Fibroblast of skin of right biceps (primary cell): ENCODE measurements around the gene KHNYN.
"Not testable (repeated sequence)": the region's sequence is repeated elsewhere in the genome, so short reads cannot be mapped to it uniquely, and the experiment has no call there.

Experiments
- DNase-seq: peaks from one replicate; pipeline ENCODE4 v3.0.0-alpha.2; 2013

KHNYN gene

GRCh38 chr14:24439257-24439656 is 9.5 kb downstream of the KHNYN start:
- no peak for DNase-seq

DNA sequence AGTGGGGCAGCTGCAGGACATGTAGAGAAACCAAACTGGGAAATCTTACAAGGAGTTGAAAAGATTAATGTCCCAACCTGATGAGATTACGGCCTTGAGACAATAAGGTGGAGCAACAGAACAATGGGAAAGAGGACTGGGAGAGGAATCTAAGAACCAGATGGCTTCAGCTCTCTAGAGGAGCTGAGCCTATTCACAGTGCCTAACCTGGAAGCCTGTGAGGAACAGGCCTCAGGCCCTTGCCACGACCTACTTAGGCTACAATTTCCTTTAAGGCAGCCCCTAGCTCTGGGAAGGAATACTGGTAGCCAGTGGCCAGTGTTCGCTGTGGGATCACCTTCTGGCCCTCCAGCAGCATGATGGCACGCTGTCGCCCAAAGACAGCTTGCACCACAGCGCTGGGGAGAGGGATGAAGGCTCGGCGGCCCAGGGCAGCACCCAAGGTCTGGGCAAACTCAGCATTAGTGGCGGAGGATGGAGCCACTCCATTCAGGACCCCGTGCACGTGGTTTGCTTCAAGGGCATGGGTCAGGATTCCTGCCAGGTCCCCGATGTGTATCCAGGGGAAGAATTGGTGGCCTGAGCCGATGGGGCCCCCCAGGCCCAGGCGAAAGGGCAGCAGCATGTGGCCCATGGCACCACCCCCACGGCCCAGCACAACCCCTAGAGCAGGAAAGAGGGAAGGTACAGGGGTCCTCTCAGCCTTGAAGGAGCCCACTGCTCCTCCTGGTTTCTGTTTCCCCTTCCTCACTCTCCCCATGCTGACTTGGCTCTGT is 10.3 kb downstream of the KHNYN start:
- DNase-seq = no peak

DNA sequence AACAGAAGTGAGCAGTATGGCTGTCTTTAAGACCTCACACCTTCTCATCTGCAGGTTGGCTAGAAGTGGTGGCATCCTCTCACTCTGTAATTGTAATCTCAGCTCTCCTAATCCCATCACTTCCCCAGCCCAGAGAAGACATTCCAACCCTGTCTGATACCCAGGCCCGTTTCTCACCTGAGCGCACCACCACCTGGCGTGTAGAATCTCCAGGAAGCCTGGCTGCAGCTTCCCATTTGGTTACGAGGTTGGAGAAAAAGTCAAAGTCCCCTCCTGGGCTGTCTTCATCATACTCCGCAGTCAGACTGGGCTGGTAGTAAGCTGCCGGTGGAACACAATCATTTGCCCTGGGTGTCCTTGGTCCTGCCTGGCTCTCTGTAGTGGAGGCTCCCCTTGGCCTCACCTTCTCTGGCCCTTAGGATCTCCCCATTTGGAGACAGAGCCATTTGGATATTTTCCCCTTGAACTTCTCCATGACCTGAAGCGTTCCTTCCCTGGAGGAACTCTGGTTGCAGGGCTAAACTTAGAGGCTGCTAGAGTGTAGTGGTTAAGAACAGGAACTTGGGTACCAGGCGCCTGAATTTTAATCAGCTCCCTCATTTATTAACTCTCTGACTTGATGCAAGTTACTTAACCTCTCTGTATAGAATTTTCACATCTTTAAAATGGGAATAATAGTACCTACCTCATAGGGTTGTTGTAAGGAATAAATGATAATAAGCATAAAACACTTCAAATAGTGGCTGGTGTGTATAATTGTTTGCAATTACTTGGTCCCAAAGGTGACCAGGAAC is 11.0 kb downstream of the KHNYN start:
- DNase-seq = no peak

GRCh38 chr14:24441485-24441884 is 11.7 kb downstream of the KHNYN start:
- DNase-seq = no peak

DNA sequence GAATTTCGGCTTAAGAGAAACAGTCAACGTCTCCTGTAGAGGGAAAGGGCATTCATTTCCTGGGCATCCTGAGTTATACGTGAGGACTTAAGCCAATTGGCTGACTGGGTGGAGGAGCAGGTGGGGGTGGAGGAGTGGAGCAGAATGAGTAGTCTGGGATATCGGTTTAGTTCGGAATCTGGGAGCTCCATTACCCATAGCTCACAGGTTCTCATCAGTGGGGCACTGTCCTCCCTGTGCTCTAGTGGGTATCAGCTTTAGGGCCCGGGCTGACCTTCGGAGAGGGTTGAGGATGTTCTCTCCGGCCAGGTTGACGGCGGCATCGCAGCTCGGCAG is 12.1 kb downstream of the KHNYN start:
- DNase-seq = no peak

GRCh38 chr14:24442240-24443052 is 12.7 kb downstream of the KHNYN start, which contains the start of gene SDR39U1:
Gene SDR39U1 (minus strand): TSS chr14:24442776. CDS start chr14:24442769, 7 bp downstream.
- DNase-seq = peak; percentile 99

DNA sequence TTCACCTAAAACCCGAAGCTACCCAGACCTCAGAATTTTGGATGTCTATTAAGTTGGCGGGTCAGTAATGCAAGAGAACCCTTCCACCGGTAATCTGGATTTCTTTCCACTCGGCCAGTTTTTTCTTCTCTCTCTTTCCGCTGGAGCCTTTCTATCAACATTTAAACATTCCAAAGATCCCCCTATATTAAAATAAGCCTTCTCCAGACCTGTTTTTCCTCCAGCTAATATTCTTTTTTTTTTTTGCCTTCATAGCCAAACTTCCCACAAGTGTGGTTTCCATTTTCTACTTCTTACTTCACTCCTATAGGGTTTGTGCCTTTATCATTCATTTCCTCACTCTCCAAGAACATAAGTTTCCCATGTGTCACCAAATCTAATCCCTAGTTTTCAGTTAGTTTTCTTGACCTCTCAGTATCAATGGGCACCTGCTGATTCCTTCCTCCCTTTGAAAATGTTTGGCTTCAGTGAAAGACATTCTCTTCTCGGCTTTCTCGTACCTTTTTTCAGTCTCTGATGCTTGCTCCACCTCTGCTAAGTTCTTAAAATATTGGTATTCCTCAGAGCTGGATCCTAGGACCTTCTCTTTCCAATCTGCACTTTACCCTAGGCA is 13.4 kb downstream of the KHNYN start:
- DNase-seq = no peak

DNA sequence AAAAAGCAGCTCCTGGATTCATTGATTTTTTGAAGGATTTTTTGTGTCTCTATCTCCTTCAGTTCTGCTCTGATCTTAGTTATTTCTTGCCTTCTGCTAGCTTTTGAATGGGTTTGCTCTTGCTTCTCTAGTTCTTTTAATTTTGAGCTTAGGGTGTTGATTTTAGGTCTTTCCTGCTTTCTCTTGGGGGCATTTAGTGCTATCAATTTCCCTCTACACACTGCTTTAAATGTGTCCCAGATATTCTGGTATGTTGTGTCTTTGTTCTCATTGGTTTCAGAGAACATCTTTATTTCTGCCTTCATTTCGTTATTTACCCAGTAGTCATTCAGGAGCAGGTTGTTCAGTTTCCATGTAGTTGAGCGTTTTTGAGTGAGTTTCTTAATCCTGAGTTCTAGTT is 21.1 kb downstream of the KHNYN start:
- DNase-seq = not testable (repeated sequence)

DNA sequence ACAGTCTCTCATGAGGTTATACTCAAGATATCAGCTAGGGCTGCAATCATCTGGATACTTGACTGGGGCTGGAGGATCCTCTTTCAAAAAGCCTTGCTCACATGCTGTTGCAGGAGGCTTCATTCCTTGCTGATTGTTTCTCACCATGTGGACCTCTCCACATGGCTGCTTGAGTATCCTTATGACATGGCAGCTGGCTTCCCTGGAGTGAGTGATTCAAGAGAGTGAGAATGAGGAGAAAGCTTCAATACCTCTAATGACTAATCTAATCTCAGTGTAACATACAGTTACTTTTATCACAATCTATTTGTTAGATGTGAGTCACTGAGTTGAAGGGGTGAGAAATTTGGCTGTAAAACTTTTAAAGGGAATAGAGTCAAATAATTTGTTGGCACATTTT is 27.2 kb downstream of the KHNYN start:
- DNase-seq = no peak

DNA sequence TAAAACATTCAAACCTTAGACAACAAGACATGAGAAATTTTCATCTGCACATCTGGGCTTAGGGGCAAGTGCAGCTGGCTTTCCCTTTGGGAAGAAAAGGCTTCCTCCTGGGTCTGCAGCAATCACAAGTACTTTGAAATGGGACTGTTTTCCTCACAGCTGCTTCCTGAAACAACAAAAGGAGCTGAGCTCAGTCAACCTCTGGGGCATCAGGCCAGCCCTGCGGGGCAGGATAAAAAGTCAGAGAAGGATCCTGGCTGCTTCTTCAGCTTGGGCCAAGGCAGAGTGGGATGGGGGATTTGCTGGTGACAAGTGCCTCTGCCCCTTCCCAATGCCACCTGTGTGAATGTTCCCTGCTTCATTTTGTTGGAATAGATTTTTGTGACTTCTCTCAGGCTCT is 29.0 kb downstream of the KHNYN start:
- no peak for DNase-seq

GRCh38 chr14:24459331-24459730 is 29.6 kb downstream of the KHNYN start:
- DNase-seq = no peak

DNA sequence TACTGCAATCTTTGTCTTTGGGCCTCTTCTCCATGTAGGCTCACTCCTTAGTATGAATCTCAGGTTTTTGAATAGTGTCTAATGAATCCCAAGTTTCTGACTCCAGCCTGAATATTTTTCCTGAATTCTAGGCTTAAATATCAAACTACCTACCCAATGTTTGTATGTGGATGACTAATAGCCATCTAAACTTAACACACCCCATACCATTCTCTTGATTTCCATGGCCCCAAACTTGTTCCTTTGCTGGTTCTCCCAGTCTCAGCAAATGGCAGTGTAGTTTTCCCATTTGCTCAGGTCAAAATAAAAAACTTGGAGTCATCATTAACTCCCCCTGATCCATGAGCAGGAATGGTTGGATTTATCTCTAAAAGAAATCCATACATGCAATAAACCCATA is 31.6 kb downstream of the KHNYN start:
- DNase-seq = no peak

DNA sequence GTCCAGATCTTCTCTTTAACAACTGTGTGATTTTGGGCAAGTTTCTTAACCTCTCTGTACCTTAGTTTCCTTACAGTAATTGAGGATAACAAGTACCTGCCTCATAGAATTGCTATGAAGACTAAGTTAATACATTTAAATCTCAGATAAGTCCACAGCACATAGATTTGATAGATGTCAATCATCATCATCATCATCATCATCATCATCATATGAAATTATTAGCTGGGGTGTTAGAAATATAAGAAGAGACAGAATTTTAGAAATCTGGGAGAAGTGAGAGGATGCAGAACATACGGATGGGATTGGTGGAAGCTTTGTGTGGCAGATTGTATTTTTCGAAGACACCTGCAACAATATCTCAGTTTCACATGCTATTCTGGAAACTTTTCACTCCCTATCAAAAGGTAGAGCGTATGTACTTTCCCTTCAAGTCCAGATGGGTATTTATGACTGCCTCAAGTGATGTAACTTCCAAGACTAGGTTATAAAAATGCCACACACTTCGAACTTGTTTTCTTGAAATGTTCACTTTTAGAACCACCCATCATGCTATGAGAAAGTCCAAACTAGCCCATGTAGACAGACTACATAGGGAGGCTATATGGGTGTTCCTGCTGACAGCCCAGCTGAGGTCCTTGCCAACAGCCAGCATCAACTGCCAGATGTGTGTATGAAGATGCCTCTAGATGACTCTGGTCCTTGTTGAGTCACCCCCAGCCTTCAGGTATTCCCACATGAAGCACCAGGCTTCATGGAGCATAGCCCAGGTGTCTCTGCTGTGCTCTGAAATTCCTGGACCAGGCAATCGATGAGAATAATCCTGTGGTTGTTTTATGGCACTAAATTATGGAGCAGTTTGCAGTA is 33.5 kb downstream of the KHNYN start:
- no peak for DNase-seq

DNA sequence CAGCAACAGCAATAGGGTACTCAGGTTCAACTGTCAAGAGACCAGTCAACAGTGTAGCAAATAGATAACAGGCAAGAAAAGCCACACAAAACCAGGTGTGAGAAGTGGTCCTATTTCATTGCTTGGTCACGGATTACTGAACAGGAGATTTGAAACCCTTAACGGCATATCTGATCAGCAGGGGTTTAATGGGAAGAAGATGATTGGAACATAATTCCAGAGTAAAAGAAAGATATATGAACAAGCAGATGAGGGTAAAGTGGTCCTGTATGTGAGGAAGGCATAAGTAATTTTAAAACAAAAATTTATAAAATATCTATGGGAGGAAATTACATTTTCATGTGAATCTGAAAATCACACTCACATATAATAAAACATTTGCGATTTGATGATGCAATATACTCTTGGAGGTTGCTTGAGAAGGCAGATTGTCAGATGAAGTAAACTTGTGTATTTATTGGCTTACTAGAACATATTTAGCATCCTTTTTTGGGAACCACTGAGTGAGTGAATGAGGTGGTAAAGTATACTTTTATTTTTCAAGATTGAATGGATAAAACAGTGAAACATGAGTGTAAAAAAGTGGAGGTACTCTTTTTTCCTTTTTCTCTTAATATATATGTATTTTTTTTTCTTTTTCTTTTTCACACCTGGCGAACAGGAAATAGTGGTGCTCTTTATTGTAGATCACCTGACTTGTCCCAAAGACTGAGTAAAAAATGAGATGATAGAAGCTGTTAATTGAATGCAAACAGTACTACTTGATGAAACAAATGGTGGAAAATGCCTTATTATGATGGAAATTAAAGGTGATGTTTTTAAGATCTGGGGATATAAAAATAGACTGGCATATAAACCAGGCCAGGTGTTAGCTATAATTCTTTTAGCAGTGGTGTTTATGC is 34.4 kb downstream of the KHNYN start:
- DNase-seq = no peak

- DNase-seq = no peak
These were observed 35.6 kb downstream of the KHNYN start for GRCh38 chr14:24465368-24465767.

- DNase-seq = no peak
These were observed 36.1 kb downstream of the KHNYN start for GRCh38 chr14:24465805-24466204.

DNA sequence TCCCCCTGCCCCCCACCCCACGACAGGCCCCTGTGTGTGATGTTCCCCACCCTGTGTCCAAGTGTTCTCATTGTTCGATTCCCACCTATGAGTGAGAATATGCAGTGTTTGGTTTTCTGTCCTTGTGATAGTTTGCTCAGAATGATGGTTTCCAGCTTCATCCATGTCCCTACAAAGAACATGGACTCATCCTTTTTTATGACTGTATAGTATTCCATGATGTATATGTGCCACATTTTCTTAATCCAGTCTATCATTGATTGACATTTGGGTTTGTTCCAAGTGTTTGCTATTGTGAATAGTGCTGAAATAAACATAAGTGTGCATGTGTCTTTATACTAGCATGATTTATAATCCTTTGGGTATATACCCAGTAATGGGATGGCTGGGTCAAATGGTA is 40.7 kb downstream of the KHNYN start:
- not testable (repeated sequence) for DNase-seq

DNA sequence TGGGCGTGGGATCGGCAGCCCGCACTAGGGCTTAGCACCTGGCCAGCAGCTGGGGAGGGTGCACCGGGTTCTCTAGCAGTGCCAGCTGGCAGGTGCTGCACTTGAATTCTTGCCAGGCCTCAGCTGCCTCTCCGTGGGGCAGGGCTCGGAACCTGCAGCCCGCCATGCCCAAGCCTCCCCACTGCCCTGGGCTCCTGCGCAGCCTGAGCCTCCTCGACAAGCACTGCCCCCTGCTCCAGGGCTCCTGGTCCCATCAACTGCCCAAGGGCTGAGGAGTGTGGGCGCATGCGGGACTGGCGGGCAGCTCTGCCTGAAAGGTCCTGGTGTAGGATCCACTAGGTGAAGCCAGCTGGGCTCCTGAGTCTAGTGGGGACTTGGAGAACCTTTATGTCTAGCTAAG is 43.5 kb downstream of the KHNYN start:
- no peak for DNase-seq

GRCh38 chr14:24475261-24475660 is 45.5 kb downstream of the KHNYN start:
- no peak for DNase-seq

DNA sequence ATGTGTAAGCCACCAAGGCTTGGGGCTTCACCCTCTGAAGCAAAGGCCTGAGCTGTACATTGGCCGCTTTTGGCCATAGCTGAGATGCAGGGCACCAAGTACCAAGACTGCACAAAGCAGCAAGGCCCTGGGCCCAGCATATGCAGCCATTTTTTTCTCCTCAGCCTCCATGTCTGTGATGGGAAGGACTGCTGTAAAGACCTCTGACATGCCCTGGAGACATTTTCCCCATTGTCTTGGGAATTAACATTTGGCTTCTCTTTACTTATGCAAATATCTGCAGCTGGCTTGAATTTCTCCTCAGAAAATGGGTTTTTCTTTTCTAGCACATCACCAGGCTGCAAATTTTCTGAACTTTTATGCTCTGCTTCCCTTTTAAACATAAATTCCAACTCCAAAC is 50.2 kb downstream of the KHNYN start:
- not testable (repeated sequence) for DNase-seq
